ENCODE measurements around the gene COL4A1.

COL4A1 gene

GRCh38 chr13:110304256-110304655 lies 2.7 kb downstream of the COL4A1 start:
- no peak for DNase-seq
- Histone ChIP-seq H2AFZ (ENCODE audit: low read length) (no peak overlapping the region), H3F3A (ENCODE audit: insufficient read depth, low read length) (no peaks in the 10 kb centered on the region), H3K9me3 (replicated peaks; ENCODE audit: insufficient read depth, low read length) (no peaks in the 10 kb centered on the region), H3K4me2 (ENCODE audit: low read depth, low read length) (no peak overlapping the region), H4K20me1 (ENCODE audit: insufficient read depth, low read length) (no peaks in the 10 kb centered on the region), H3K4me1 (ENCODE audit: low read length) (no peaks in the 10 kb centered on the region), H3K9me2 (replicated peaks; ENCODE audit: insufficient read depth, low read length) (no peaks in the 10 kb centered on the region), H3K9ac (ENCODE audit: low read length) (no peak overlapping the region), H3K36me3 (replicated peaks; ENCODE audit: insufficient read depth, low read length) (no peaks in the 10 kb centered on the region), H3K4me3 (ENCODE audit: low read length) (no peak overlapping the region), H3K79me2 (ENCODE audit: low read length) (no peaks in the 10 kb centered on the region), H3K27me3 (replicated peaks; ENCODE audit: insufficient read depth, low read length) (no peaks in the 10 kb centered on the region), H3K27ac (ENCODE audit: low read length) (no peak overlapping the region)
- TF ChIP-seq EZH2phosphoT487 (IDR thresholded peaks at IDR 0.05; ENCODE audit: low read length) (no peak), EZH2 (optimal IDR thresholded peaks at IDR 0.05; ENCODE audit: low read depth, low read length) (no peak), CTCF (IDR thresholded peaks at IDR 0.05; ENCODE audit: low read length) (no peak)

- Histone ChIP-seq H3K4me3 (ENCODE audit: low read length) (no peak overlapping the region), H3F3A (ENCODE audit: insufficient read depth, low read length) (no peaks in the 10 kb centered on the region), H3K9me3 (replicated peaks; ENCODE audit: insufficient read depth, low read length) (no peaks in the 10 kb centered on the region), H2AFZ (ENCODE audit: low read length) (no peak overlapping the region), H3K27me3 (replicated peaks; ENCODE audit: insufficient read depth, low read length) (no peaks in the 10 kb centered on the region), H3K27ac (ENCODE audit: low read length) (no peak overlapping the region), H3K79me2 (ENCODE audit: low read length) (no peaks in the 10 kb centered on the region), H3K9me2 (replicated peaks; ENCODE audit: insufficient read depth, low read length) (no peaks in the 10 kb centered on the region), H3K4me1 (ENCODE audit: low read length) (no peaks in the 10 kb centered on the region), H3K9ac (ENCODE audit: low read length) (no peak overlapping the region), H3K4me2 (ENCODE audit: low read depth, low read length) (no peak overlapping the region), H3K36me3 (replicated peaks; ENCODE audit: insufficient read depth, low read length) (no peaks in the 10 kb centered on the region), H4K20me1 (ENCODE audit: insufficient read depth, low read length) (no peaks in the 10 kb centered on the region)
- no peak for DNase-seq
- TF ChIP-seq EZH2phosphoT487 (IDR thresholded peaks at IDR 0.05; ENCODE audit: low read length) (no peak), CTCF (IDR thresholded peaks at IDR 0.05; ENCODE audit: low read length) (no peak), EZH2 (optimal IDR thresholded peaks at IDR 0.05; ENCODE audit: low read depth, low read length) (no peak)
Measured at GRCh38 chr13:110303644-110304043, 3.3 kb downstream of the COL4A1 start.

- H3K79me2 ChIP-seq (ENCODE audit: low read length): no peaks in the 10 kb centered on the region
- H3F3A ChIP-seq (ENCODE audit: insufficient read depth, low read length): no peaks in the 10 kb centered on the region
- H3K36me3 ChIP-seq (replicated peaks; ENCODE audit: insufficient read depth, low read length): no peaks in the 10 kb centered on the region
- no peak overlapping the region for H3K4me3 ChIP-seq (ENCODE audit: low read length)
- H4K20me1 ChIP-seq (ENCODE audit: insufficient read depth, low read length): no peaks in the 10 kb centered on the region
- no peak for DNase-seq
- no peaks in the 10 kb centered on the region for H3K4me1 ChIP-seq (ENCODE audit: low read length)
- TF ChIP-seq EZH2 (optimal IDR thresholded peaks at IDR 0.05; ENCODE audit: low read depth, low read length) (no peak), CTCF (IDR thresholded peaks at IDR 0.05; ENCODE audit: low read length) (no peak), EZH2phosphoT487 (IDR thresholded peaks at IDR 0.05; ENCODE audit: low read length) (no peak)
- H3K9me2 ChIP-seq (replicated peaks; ENCODE audit: insufficient read depth, low read length): no peaks in the 10 kb centered on the region
- no peak overlapping the region for H3K9ac ChIP-seq (ENCODE audit: low read length)
- no peaks in the 10 kb centered on the region for H3K9me3 ChIP-seq (replicated peaks; ENCODE audit: insufficient read depth, low read length)
- no peak overlapping the region for H2AFZ ChIP-seq (ENCODE audit: low read length)
- H3K27ac ChIP-seq (ENCODE audit: low read length): no peak overlapping the region
- H3K27me3 ChIP-seq (replicated peaks; ENCODE audit: insufficient read depth, low read length): no peaks in the 10 kb centered on the region
- H3K4me2 ChIP-seq (ENCODE audit: low read depth, low read length): no peak overlapping the region
Measured at GRCh38 chr13:110302997-110303396, 4.0 kb downstream of the COL4A1 start.

Measured in MM.1S (cell line).